ENCODE data around the gene RIMS3.

DNA sequence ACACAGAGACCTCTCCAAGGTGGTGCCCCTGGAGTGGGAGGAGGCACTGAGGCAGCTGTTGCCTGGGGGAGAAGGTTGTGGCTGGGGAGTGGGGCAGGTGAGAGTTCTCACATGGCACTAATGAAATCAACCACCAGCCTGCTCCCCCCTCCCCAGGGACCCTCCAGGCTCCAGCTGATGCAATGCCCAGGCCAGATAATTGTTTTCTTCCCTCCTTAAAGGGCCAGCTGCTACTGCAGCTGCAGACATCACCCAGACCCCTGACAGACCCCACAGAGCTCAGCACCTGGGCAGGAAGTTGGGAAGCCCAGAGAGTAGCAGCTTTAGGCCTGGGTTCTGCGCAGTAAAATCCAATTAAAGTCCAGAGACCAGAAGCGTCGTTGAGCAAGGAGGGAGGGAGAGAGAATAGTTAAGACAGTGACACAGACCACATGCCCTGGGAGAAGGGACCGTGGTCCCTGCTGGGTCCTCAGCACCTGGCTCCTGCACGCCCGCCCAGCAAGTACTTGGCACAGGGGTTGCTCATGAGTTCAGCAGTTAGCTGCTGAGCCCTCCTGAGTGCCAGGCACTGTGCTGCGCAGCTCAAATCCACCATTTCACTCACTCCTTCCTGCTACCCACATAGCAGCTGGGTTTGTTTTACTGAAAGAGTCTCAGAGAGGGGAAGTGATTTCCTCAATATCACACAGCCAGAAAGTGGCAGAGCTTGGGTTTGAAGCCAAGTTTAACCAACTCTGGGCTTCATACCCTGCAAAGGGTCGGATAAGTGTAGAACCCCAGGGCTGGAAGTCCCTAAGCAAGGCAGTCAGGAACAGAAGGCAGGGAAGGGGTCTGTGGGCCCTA is 1.9 kb downstream of the RIMS3 start:
- TF ChIP-seq, protein P1, sequence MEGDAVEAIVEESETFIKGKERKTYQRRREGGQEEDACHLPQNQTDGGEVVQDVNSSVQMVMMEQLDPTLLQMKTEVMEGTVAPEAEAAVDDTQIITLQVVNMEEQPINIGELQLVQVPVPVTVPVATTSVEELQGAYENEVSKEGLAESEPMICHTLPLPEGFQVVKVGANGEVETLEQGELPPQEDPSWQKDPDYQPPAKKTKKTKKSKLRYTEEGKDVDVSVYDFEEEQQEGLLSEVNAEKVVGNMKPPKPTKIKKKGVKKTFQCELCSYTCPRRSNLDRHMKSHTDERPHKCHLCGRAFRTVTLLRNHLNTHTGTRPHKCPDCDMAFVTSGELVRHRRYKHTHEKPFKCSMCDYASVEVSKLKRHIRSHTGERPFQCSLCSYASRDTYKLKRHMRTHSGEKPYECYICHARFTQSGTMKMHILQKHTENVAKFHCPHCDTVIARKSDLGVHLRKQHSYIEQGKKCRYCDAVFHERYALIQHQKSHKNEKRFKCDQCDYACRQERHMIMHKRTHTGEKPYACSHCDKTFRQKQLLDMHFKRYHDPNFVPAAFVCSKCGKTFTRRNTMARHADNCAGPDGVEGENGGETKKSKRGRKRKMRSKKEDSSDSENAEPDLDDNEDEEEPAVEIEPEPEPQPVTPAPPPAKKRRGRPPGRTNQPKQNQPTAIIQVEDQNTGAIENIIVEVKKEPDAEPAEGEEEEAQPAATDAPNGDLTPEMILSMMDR (conservative IDR thresholded peaks at IDR 0.05; ENCODE audit: low read depth, low read length) = no peak
- no peak for TF ChIP-seq EZH2 (IDR thresholded peaks at IDR 0.05; ENCODE audit: low read length, unreplicated experiment)
